HG03439 (cell line): ENCODE data around the gene NOXO1.

ENCODE experiments used
- ATAC-seq: cut with Tn5 transposase; IDR thresholded peaks from one replicate; pipeline ENCODE4 v1.9.1; 2021; ENCODE audit warnings: mild to moderate bottlenecking, moderate library complexity; ENCODE audit not compliant: unreplicated experiment

NOXO1 gene

GRCh38 chr16:1980030-1980769 is 1.1 kb downstream of the NOXO1 start:
- ATAC-seq = no peak

DNA sequence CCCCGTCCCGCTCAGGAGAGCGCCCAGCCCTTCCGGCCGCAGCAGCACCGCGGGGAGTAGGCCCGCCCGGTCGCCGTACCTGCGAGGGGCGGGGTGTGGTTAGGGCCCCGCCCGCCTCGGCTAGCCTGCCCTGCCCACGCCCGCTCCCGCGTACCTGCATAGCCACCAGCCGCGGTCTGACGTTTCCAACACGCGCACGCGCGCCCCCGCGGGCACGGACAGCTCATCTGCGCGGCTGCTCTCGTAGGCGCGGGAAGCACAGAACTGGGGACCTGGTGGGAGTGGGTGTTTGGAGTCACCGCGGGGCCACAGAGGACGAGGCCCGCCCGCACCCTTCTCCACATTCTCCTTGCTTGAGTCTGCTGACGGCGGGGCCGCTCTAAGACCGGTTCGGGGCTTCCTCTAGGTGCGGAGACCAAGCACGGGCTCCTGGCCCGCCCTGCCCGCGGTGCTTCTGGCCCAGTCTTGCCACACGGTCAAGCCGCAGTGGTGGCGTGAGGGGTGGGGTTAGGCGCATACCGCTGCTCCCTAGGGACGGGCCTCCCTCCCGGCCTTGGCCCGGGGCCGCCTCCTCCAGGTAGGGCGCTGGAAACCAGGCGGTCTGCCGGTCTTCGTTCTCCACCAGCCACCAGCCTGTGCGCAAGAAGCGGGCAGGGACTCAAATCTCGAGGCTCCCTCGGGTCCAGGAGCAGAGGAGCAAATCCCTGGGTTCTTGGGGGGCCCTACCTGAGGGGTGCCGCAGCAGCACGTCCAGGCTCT is 1.8 kb downstream of the NOXO1 start:
- no peak for ATAC-seq

DNA sequence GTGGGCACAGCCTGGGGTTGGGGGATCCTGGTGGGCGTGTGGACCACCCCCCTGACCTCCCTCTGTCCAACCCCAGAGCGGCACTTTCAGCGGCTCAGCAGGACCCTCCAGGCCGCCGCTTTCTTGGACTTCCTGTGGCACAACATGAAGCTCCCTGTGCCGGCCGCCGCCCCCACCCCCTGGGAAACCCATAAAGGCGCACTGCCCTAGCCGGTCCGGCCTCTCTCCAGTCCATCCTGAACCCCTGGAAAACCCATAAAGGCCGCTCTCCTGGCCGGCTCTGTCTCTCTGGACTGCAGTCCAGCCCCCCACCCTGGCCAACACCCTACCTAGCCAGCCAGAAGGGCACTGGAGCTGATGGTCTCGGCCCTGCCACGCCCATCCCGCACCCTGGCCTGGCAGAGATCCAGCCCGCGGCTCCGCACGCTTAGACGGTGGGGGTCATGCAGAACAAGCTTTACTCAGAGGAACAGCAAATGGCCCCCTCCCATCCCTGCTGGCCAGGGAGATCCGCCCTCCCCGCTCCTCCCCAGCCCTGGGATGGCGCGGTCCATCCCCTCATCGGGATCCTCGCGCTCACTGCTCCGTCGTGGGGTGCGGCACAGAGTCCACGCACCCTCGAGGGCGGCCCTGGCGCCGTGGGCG is 2.7 kb downstream of the NOXO1 start:
- ATAC-seq = no peak

- ATAC-seq = no peak
Measured at GRCh38 chr16:1977875-1978268, 3.4 kb downstream of the NOXO1 start.

DNA sequence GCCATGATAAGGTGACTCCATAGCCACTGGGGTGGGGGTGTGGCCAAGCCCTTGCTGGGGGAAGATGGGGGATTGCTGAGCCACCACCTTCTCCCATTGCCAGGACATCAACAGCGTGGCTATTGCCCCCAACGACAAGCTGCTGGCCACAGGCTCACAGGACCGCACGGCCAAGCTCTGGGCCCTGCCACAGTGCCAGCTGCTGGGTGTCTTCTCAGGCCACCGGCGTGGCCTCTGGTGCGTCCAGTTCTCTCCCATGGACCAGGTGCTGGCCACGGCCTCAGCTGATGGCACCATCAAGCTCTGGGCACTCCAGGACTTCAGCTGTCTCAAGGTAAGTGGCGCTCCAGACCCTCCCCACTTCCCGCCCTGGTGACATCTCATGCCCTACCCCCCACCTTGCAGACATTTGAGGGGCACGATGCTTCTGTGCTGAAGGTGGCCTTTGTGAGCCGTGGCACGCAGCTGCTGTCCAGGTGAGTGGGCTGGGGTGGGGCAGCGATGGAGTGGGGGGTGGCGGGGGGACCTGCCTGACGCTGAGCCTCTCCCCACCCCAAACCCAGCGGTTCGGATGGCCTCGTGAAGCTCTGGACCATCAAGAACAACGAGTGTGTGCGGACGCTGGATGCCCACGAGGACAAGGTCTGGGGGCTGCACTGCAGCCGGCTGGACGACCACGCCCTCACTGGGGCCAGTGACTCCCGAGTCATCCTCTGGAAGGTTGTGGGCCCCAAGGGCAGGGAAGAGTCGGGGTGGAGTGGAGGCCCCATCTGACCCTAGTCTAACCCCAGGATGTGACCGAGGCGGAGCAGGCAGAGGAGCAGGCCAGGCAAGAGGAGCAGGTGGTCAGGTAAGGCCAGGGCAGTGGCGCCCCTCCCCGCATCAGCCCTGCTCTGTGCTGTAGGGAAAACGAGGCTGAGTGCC is 4.1 kb downstream of the NOXO1 start:
- no peak for ATAC-seq

DNA sequence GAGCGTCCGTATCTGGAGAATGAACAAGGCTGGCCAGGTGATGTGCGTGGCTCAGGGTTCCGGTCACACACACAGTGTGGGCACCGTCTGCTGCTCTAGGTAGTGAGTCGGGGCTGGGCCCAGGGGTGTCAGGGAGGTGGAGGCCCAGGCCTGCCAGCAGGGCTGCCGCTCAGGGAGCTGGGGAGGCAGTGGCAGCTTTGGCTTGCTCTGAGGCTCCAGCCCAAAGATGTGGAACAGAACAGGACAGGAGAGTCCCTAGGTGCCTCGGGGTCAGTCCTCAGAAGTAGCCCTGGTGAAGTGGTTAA is 5.1 kb downstream of the NOXO1 start:
- no peak for ATAC-seq

GRCh38 chr16:1975432-1976215 is 5.6 kb downstream of the NOXO1 start:
- ATAC-seq = no peak

DNA sequence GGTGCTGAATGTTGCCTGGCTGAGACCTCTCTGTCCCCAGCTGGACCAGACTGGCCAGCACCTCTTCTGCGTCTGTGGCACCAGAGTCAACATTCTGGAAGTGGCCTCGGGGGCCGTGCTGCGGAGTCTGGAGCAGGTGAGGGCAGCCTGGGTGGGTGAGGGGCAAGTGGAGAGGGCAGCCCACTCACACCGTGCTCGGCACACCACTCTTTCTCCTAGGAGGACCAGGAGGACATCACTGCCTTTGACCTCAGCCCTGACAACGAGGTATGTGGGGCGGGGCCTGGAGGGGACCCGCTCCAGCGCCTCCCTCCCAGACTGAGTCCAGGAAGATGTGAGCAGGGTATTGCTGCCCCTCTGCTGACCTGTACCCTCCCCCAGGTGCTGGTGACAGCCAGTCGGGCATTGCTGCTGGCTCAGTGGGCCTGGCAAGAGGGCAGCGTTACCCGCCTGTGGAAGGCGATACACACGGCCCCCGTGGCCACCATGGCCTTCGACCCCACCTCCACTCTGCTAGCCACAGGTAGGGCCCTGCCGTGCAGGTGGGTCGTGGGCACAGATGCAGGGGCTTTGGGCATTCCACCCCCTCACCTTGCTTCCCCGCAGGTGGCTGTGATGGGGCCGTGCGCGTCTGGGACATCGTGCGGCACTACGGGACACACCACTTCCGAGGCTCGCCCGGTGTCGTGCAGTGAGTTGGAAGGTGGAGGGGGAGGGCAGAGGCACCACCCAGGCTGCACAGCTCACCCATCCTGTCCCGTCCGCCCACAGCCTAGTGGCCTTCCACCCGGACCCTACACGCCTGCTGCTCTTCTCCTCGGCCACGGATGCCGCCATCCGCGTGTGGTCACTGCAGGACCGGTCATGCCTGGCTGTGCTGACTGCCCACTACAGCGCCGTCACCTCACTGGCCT is 6.9 kb downstream of the NOXO1 start:
- ATAC-seq = no peak

DNA sequence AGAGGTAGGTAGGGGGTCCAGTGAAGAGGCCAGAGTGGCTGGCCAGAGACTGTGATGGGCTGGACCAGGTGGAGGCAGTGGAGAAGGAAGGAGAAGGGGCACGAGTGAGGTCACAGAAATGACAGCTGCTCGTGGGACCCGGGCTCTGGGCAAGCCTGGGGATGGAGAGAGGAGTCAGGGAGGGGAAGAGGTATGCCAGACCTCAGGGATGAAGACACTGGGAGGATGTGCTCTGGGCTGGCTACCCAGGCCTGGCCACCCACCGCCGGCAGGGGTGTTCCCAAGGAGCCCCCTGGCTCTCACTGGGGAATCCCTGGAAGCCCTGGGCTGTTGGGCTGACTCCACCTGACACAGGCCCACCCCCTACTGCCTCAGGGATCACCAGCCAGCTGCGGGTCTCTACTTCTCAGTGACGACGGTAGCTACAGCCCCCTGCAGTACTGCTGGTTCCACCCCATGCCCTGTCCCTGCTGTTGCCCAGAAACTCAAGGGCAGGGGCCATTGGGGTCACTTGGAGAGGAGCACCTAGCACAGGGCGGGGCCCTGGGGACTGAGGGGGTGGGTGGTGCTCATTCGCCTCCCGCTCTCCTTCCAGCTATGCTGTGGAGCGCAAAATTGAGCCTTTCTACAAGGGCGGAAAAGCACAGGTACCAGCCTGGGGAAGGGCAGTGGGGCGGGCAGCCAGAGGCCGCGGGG is 7.7 kb downstream of the NOXO1 start:
- no peak for ATAC-seq

DNA sequence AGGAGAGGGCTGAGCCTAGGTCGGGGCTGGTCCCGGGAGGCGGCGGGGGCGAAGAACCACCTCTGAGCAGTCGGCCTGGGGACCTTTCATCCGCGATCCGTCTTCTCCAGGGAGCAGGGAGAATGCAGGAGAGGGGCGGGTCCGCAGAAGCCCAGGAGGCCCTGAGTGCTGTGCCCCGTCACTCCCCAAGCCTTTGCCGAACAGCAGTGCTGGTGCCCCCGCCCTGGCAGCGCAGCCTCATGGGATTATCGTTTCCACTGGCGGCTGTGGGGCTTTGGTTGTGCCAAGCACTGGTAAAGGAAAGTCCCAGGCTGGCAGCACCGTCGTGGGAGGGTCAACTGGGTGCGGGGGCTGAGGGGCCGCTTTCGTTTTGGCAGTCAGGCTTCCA is 8.8 kb downstream of the NOXO1 start:
- no peak for ATAC-seq

- peak; percentile 66 for ATAC-seq
Measured at GRCh38 chr16:1971796-1972489, 9.3 kb downstream of the NOXO1 start, which contains the start of gene TBL3. Gene TBL3 (plus strand): TSS chr16:1972053. CDS start chr16:1972165, 112 bp downstream.

- ATAC-seq = no peak
Measured at GRCh38 chr16:1968146-1968953, 12.9 kb downstream of the NOXO1 start.

DNA sequence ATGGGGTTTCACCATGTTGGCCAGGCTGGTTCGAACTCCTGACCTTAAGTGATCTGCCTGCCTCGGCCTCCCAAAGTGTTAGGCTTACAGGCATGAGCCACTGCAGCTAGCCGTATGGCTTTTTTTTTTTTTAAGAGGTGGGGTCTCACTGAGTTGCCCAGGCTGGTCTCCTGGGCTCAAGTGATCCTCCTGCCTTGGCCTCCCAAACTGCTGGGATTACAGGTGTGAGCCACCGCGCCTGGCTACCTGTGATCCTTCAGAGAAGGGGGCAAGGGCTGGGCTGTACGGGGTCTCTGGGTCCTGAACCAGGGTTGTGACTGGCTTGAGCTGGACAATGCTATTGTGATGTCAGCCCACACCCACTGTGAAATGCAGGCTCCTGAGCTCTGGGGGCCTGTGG is 14.8 kb downstream of the NOXO1 start, which contains the start of gene RNF151:
RNF151 (plus strand) TSS at position 397 of the 400 bp plus-strand sequence. CDS start 26 bp downstream, outside the sequence.
- no peak for ATAC-seq

DNA sequence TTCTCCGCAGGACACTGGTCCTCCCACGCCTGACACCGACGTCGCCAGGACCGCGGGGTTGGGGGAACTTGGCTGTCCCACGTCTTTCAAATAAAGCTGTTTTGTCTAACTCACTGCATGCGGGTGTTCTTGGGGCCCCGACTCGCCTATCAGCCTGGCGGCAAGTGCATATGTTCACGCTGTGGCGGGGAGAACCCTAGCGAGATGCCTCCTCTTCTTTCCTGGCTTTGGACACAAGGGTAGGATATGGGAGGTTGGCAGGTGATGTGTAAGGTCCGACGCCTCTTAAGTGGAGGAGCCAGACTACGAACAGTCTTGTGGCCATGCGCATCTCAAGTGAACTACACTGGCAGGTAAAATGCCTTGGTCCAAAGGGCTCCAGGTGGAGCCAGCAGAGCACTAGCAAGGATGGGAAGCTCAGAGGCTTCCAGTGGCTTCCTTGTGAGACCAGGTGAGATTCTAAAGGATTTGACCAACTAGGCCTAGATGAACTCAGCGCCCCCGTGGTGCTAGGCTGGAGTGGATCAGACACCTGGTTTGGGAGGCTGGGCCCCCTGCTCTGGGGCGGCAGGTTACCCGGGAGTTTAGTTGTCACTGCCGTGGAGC is 15.8 kb downstream of the NOXO1 start:
- no peak for ATAC-seq

GRCh38 chr16:1964506-1965395 is 16.5 kb downstream of the NOXO1 start, which contains the start of gene RPS2:
Gene RPS2 (minus strand): TSS chr16:1964826. CDS start chr16:1964625, 201 bp downstream.
- ATAC-seq = peak; percentile 78
